Left renal pelvis (tissue), 4 donors: ENCODE measurements around the gene NOD1. TPM values are rescaled to one million over a fixed set of nuclear protein-coding genes. Genes with fewer than 3 reads are reported as not detected.
"Not testable (repeated sequence)": the region's sequence is repeated elsewhere in the genome, so short reads cannot be mapped to it uniquely, and the experiment has no call there.

Experiments used
- DNase-seq, 4 donors: peaks; one replicate each; pipeline ENCODE4 v3.0.0-alpha.2; 2013; ENCODE audit warnings: low read depth in 4 of 4, low spot score in 3 of 4
- polyA plus RNA-seq, 4 donors: library from polyadenylated mRNA; unstranded; fragments of 120-200 nt; gene quantifications; one replicate each; pipeline ENCODE4 v1.2.1, GENCODE V29; 2013; ENCODE audit not compliant: insufficient read length in 4 of 4

Gene NOD1, protein sequence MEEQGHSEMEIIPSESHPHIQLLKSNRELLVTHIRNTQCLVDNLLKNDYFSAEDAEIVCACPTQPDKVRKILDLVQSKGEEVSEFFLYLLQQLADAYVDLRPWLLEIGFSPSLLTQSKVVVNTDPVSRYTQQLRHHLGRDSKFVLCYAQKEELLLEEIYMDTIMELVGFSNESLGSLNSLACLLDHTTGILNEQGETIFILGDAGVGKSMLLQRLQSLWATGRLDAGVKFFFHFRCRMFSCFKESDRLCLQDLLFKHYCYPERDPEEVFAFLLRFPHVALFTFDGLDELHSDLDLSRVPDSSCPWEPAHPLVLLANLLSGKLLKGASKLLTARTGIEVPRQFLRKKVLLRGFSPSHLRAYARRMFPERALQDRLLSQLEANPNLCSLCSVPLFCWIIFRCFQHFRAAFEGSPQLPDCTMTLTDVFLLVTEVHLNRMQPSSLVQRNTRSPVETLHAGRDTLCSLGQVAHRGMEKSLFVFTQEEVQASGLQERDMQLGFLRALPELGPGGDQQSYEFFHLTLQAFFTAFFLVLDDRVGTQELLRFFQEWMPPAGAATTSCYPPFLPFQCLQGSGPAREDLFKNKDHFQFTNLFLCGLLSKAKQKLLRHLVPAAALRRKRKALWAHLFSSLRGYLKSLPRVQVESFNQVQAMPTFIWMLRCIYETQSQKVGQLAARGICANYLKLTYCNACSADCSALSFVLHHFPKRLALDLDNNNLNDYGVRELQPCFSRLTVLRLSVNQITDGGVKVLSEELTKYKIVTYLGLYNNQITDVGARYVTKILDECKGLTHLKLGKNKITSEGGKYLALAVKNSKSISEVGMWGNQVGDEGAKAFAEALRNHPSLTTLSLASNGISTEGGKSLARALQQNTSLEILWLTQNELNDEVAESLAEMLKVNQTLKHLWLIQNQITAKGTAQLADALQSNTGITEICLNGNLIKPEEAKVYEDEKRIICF
- polyA plus RNA-seq: 10 to 100 TPM in 2 of 4 donors, 1 to 10 TPM in 2; 7.3 to 13.0 (median 10.1) TPM

DNA sequence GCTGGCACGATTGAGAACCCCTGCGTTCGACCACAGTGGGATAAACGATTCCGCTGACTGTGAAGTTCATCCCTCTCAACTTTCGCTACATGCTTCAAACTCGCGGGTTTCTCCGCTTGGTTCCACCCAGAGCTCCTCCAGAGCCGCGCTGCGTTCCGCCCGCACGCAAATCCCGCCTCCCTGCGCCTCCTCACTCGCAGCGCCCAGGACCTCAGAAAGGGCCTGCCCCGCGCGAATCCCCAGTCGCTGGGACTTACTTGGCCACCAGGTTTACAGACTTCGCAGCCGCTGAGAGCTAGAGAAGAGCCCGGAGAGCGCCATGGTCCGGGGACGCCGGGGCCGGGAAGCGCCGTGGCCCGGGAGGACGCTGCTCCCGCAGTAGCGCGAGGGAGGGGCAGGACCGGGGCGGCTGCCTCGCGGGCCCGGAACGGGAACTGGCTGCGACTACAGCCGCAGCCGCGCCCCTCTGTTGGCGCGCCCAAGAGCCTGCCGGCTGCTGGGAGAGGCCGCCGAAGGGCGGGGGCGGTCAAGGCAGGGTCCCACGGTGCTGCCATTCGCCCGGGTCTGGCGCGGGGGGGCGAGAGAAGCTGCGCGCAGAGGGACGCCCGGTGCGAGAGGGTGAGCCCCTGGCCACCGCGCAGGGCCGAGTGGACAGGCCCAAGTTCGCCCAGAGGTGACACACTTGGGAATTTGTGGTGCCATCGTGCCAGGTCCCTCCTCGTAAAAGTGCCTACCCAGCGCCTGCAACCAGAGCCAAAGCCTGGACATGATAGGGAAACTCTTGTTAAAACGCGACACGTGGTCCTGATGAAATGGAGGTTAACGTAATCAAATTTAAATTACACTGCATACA is at the start of gene NOD1:
TSS of gene NOD1 (minus strand) at position 436 of the 853 bp plus-strand sequence. CDS start 21,863 bp downstream, outside the sequence.
- no peak for DNase-seq

DNA sequence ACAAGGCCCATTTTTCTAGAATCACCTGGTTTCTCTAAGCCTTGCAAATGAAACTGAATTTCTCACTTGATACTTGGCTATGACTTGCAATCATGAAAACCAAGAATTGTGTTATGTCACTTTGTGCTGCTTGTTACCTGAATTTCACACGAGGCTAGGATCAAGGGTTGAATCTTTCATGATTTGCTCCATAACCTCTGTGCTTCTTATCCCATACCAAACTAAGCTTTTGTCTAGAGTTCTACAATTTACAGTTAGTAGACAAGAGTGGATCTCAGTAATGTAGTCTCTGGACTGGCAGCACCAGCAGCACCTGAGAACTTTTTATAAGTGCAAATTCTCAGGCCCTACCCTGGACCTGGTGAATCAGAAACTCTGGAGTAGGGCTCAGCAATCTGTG is 48.7 kb upstream of the NOD1 start:
- DNase-seq: not testable (repeated sequence)

DNA sequence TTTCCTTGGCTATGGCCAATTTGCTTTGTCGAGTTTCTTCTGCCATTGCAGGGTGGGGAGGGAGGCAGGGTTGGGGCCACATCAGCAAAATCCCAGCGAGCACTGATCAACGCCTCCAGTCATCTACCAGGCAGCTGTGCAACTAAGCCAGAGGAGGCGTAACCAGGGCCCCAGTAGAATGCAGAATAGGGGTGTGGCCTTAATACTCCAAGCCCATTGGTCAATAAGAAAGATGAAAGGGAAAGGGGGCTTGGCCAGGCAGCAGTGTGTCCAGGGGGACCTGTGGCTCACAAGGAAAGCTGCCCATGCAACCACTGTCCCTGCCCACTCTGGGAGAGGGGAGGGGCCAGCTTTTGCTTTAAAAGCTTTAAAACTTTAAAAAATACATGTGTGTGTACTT is 47.6 kb upstream of the NOD1 start:
- no peak for DNase-seq

DNA sequence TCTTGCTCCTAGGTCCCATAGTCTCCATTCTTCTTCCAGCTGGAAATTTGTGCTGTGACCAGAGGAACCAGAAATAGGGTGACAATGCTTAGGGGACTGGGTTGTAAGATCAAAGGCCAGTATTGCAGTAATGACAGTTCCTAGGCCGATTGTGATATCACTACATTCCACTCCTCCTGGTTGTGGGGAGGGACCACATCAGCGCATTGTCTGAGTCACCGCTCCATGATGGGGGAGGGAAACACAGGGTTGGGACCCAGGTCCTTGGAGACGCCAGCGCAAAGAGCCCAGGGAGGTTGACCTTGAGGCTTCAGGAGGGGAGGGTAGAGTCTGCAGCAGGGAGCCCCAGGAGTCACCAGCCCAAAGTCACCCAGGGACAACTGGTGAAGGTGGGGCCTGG is 46.8 kb upstream of the NOD1 start:
- no peak for DNase-seq

DNA sequence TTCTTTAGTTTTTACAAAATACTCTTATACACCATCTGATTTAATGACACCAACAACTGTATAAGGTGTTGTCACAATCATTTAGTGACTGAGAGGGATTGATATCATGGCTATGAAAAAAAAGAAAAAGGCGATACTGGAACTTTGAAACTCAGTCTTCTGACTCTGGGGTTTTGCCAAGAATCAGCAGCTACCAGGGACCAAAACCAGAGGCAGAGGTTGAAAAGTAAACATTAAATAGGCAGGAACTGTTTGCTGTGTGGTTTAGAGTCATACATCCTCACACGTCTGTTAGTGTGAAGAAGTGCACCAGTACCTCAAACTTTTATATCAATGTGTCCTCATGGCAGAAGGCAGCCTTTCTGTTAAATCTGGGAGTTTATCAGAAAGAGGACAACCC is 46.0 kb upstream of the NOD1 start:
- DNase-seq: no peak

DNA sequence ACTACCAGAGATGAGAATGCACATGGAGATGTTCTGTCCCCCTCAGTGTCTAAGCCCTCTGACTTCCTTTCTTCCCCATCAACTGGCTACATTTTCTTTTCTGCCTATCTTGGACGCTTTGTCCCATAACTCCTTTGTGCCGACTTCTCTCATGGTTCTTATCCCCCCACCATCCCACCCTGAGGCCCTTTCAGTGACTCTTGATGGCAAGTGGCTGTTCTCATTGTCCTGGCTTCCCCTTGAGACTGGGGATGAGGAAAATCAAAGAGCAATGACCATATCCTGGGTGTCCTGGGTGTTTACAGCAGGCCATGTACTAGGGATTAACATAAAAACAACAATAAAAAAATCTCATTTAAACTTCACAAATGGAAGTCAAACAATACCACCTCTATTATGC is 44.9 kb upstream of the NOD1 start:
- DNase-seq: no peak

DNA sequence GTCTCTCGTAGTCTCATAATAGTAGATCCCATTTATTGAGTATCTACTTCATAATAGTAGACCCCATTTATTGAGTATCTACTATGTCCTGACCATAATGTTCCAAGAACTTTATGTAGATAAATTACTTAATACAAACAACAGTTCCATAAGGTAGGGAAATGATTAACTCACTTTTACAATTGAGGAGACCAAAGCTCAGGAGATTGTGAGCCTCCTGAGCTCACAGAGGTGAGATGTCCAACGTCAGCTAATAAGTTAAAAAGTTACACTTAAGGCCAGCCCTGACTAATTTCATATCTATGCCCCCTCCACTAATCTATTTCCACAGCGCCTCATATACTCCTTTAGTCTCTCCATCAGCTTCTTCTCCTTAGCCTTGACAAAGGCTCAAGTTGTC is 43.6 kb upstream of the NOD1 start:
- DNase-seq: no peak

DNA sequence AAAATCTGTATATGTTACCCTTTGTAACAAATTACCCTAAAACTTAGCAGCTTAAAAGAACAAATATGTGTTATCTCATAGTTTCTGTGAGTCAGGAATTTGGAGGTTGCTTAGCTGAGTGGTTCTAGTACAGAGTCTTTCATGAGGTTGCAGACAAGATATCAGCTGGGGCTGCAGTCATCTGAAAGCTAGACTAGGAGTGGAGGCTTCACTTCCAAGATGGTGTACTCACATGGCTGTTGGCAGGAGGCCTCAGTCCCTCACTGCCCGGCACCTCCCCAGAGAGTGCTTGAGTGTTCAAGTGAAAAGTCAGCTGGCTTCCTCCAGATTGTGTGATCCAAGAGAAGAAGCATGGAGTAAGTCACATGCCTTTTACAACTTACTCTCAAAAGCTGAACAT is 42.9 kb upstream of the NOD1 start:
- DNase-seq: no peak

DNA sequence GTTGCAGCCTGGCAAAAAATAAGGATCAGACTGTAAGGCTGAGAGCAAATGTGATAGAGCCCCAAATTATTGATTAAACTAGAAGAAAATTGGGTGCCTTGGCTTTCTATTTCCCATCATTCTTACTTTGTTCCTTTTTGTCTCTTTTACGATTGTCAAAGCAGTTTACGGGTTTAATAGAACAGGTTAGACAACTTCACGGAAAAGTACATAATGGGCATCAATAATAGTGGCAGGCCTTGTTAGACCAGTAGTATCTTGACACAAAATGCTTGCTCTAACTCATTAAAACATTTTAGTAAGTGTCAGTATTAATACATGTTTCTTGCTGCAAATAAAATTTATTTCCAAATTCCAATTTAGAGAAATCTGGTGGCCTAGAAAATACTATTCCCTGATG is 40.5 kb upstream of the NOD1 start:
- no peak for DNase-seq

DNA sequence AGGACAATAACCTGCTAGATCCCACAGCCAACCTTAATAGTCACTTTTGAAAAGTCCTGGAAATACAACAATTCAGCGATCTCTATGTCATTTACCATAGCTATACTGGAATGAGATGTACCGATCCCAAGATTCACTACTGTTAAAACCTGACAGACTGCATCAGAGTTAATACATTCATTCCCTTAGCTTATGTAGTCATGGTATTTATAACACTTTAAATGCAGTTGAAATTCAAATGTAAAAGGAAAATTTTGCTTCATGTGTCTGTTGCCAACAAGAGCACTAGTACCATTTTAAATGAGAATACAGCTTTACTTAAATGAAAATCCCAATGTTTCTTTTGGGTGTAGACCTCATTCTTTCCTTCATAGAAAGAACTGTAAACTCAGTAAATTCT is 37.2 kb upstream of the NOD1 start:
- DNase-seq: no peak

DNA sequence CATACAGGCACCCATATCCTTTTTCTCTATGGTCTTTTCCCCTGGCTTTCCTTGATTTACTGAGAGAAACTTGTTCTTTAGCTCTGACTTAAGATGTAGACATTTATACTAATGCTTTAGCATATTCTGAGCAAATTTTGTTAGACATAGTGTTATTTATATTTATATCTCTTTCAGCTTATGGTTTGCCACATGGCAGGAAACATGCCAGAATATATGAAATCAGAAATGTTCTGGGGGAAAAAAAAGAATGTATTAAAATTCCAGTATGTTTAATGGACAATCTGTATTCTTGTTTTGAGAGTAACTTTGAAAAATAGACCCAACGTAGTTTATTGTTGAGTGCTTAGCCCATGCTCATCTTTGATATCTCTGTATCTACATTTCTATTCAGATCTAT is 36.2 kb upstream of the NOD1 start:
- no peak for DNase-seq

DNA sequence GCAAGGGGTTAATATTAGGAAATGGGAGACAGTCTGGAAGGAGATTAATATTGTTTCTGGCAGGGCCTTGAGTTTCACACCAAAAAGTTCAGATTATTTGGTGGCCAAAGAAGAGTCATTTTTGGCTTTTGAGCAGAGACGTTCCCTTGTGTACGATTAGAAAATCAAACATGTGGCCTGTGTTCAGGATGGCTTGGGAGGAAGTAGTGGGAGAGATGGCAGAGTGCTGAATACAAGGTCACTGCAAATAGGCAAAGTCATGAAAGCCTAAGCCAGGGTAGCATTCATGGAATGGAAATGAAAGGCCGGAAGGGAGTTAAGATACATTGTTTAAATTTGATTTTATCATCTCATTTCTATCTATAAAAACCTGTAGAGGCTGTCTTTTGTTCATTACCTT is 35.6 kb upstream of the NOD1 start:
- DNase-seq: no peak

DNA sequence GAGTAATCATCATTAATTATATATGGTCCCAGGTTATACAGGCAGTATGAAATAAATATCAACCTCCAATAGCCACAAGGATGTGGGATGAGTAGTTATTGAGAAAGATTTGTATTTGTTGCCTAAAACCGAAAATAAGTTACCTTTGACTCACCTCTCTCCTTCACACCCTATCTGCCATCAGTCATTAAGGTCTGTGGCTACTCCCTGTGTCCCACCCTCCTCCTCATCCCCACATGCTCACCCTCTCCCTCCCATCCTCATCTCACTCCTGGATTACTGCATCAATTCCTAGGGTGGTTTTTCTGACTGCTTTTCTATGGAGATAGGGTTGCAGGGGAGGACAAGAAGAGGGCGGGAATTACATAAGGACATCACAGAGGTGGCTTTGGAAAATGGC is 35.2 kb upstream of the NOD1 start:
- DNase-seq: no peak

DNA sequence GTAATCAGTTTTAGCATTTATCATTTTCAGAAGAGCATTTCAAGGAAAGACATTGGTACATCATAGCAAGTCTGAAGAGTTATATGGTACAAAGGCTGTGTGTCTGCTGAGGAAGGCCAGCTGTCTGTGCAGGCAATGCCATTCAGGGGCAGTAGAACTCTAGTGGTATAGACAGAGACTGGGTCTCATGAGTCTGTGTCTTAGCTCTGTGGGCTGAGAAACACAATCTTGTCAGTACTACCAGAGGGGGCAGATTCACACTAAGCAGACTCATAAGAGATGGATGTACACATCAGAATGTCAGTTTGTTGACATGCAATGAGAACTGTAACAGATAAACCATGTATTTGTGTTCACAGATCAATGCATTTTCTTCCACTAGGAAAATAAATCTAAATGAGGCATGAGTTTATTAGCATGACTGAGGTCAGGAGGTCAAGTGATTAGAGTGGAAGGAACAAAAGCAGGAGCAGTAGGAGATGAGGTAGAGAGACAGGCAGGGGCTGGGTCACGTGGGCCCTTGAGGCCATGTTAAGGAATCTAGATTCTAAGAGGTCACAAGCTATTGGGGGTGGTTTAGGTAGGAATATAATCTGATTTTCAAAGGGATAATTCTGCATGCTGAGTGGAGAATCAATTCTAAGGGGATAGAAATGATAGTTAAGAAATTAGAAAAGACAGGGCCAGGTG is 33.5 kb upstream of the NOD1 start:
- DNase-seq: no peak

DNA sequence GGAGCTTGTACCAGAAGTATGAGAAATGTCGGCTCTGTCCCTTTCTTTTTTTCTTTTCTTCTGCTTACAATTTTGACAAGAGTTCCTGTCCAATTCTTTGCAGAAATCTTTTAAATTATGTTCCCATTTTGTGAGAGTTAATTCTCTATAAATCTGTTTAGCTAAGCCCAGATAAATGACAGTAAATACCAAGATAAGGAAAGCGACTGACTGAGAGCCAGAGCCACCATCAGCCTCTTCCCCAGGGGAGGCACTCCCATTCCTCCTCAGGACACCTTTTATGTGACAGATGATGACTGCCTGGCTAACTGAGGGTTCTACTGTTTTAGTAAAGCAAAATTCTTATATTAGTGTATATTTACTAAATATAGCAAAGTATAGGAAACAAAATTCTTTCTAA is 32.9 kb upstream of the NOD1 start:
- no peak for DNase-seq

DNA sequence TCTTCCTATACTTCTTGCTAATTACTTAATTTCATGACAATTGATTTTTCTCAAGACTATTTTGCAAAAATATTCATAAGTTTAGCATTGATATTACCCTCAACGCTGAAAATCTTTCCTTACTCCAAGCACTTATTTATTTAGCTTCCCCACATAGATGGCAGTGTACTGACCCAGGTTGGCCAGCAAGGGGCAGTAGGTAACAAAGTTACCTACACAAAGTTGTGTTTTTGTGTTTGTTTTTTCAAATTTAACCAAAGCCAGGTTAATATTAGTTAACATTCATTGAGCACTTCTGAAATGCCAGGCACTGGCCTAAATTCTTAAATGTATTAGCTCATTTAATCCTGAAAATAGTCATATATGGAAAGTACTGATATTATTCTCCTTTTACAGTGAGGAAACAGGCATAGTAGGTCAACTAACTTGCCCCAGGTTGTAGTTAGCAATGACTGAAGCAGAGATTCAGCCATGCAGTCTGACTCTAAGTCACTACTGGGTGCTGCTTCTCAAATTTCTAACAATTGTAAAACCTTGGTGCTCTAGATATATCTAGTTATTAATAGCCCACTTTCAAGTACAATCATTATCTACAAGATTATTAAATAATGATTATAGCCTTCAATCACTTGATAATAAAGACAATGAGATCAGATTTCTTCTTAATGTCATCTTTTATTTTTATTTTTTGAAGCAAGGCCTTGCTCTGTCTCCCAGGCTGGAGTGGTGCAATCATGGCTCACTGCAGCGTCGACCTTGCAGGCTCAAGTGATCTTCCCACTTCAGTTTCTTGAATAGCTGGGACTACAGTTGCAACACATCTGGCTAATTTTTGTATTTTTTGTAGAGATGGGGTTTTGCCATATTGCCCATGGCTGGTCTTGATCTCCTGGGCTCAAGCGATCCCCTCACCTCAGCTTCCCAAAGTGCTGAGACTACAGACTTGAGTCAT is 31.8 kb upstream of the NOD1 start:
- DNase-seq: no peak

DNA sequence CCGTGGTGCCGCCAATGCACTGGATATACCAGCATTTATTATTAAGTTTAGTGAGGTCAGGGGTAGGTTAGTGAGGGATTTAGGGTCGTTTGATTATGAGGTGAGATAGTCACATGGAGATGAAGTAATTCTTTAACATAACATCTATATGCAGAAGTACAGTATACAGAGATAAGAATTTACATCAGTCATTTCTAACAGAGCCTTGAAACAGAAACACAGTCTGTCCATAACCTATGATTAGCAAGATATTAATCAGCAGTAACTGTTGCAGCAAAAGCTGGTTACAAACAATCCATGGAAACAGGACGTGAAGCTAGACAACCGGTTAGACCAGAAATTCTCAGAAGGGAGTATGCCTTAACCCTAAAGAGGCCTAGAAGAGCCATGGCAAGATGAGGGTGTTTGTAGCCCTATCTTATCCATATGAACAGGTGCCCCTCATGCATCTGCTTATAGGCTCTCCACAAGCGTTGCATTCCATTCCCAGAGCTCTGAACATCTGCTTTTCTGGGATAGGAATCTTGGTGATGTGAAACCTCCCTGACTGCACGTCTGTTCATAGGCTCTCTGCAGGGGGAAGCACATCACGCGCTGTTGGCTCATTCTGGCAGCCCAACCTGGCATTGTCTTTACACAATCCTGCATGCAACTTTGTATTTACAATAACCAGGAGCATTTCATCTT is 30.7 kb upstream of the NOD1 start:
- DNase-seq: not testable (repeated sequence)

DNA sequence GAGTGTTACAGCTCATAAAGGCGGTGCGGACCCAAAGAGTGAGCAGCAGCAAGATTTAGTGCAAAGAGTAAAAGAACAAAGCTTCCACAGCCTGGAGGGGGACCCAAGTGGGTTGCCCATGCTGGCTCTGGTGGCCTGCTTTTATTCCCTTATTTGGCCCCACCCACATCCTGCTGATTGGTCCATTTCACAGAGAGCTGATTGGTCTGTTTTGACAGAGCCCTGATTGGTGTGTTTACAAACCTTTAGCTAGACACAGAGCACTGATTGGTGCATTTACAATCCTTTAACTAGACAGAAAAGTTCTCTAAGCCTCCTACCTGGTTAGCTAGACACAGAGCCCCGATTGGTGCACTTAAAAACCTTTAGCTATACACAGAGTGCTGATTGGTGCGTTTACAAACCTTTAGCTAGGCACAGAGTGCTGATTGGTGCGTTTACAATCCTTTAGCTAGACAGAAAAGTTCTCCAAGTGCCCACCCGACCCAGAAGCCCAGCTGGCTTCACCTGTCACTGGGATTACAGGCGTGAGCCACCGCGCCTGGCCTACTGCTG is 28.8 kb upstream of the NOD1 start:
- not testable (repeated sequence) for DNase-seq
